ENCODE measurements around the gene EDN2.

The EDN2 gene

GRCh38 chr1:41469706-41470105 is 14.8 kb downstream of the EDN2 start:
- H3K79me2 ChIP-seq (ENCODE audit: control insufficient read depth, insufficient read depth, low read length, poor library complexity) = no peaks in the 10 kb centered on the region
- WGBS (ENCODE audit: extremely low coverage, insufficient coverage, insufficient read length) = no CpG with 5 or more reads among the region's 5 CpGs

GRCh38 chr1:41468122-41468762 is 16.2 kb downstream of the EDN2 start:
- H2AK5ac ChIP-seq (ENCODE audit: low read length) = no peak overlapping the region
- H3K18ac ChIP-seq (ENCODE audit: low read length) = no peak overlapping the region
- H3K23ac ChIP-seq (ENCODE audit: low read length) = no peak overlapping the region
- no peak overlapping the region for H2BK12ac ChIP-seq (ENCODE audit: low read length)
- WGBS (ENCODE audit: extremely low coverage, insufficient coverage, insufficient read length) = no CpG with 5 or more reads among the region's 12 CpGs
- no peak overlapping the region for H3K4me3 ChIP-seq (ENCODE audit: low read depth, low read length)
- H3K36me3 ChIP-seq (ENCODE audit: control insufficient read depth in 1 of 2, insufficient read depth in 2 of 2, low read length in 2 of 2) = no peaks in the 10 kb centered on the region
- H3K27me3 ChIP-seq (ENCODE audit: insufficient read depth, low read length) = no peaks in the 10 kb centered on the region
- peak overlapping the region; percentile 32 for H3K9ac ChIP-seq (ENCODE audit: low read length)
- no peak overlapping the region for H3K4me2 ChIP-seq (ENCODE audit: low read length)
- H2AFZ ChIP-seq (ENCODE audit: insufficient read depth, low read length, poor library complexity) = no peak overlapping the region
- no peak overlapping the region for H3K27ac ChIP-seq (ENCODE audit: low read depth, low read length)
- H4K91ac ChIP-seq (ENCODE audit: low read depth, low read length) = no peak overlapping the region
- no peak overlapping the region for H4K8ac ChIP-seq (ENCODE audit: low read depth, low read length)
- no peak overlapping the region for H2BK120ac ChIP-seq (ENCODE audit: insufficient read depth, low read length, poor library complexity)
- H3K79me2 ChIP-seq (ENCODE audit: control insufficient read depth, insufficient read depth, low read length, poor library complexity) = no peaks in the 10 kb centered on the region
- H3K4ac ChIP-seq (ENCODE audit: low read depth, low read length) = no peak overlapping the region
- H3K9me3 ChIP-seq (ENCODE audit: insufficient read depth, low read depth, low read length) = no peaks in the 10 kb centered on the region
- H2BK5ac ChIP-seq (ENCODE audit: low read depth, low read length, poor library complexity) = no peak overlapping the region
- H4K12ac ChIP-seq (ENCODE audit: low read depth, low read length) = no peak overlapping the region
- no peak overlapping the region for H3K14ac ChIP-seq (ENCODE audit: low read length)
- H3K79me1 ChIP-seq (ENCODE audit: low read length) = peaks cover 2% of the 10 kb centered on the region
- peaks cover 0 to 2% of the 10 kb centered on the region in 2 experiments for H3K4me1 ChIP-seq (ENCODE audit: control insufficient read depth in 1 of 2, insufficient read depth in 2 of 2, low read length in 2 of 2)
- no peak for DNase-seq

More at GRCh38 chr1:41469706-41470105, 14.8 kb downstream of the EDN2 start:
- Histone ChIP-seq H3K36me3 (ENCODE audit: control insufficient read depth in 1 of 2, insufficient read depth in 2 of 2, low read length in 2 of 2) (no peaks in the 10 kb centered on the region), H3K4me1 (ENCODE audit: control insufficient read depth in 1 of 2, insufficient read depth in 2 of 2, low read length in 2 of 2) (peaks cover 11 to 14% of the 10 kb centered on the region in 2 experiments), H3K4me2 (ENCODE audit: low read length) (no peak overlapping the region), H3K9me3 (ENCODE audit: insufficient read depth, low read depth, low read length) (no peaks in the 10 kb centered on the region), H3K27ac (ENCODE audit: low read depth, low read length) (no peak overlapping the region), H3K4me3 (ENCODE audit: low read depth, low read length) (no peak overlapping the region), H3K79me1 (ENCODE audit: low read length) (peaks cover 11% of the 10 kb centered on the region), H3K18ac (ENCODE audit: low read length) (no peak overlapping the region), H3K14ac (ENCODE audit: low read length) (no peak overlapping the region), H3K23ac (ENCODE audit: low read length) (no peak overlapping the region), H4K8ac (ENCODE audit: low read depth, low read length) (no peak overlapping the region), H3K27me3 (ENCODE audit: insufficient read depth, low read length) (no peaks in the 10 kb centered on the region), H2AK5ac (ENCODE audit: low read length) (no peak overlapping the region), H4K12ac (ENCODE audit: low read depth, low read length) (no peak overlapping the region), H2BK120ac (ENCODE audit: insufficient read depth, low read length, poor library complexity) (no peak overlapping the region), H2BK5ac (ENCODE audit: low read depth, low read length, poor library complexity) (no peak overlapping the region), H2BK12ac (ENCODE audit: low read length) (no peak overlapping the region), H3K9ac (ENCODE audit: low read length) (no peak overlapping the region), H4K91ac (ENCODE audit: low read depth, low read length) (no peak overlapping the region), H2AFZ (ENCODE audit: insufficient read depth, low read length, poor library complexity) (no peak overlapping the region), H3K4ac (ENCODE audit: low read depth, low read length) (no peak overlapping the region)
- DNase-seq = no peak

- no peak overlapping the region for H4K8ac ChIP-seq (ENCODE audit: low read depth, low read length)
- H4K91ac ChIP-seq (ENCODE audit: low read depth, low read length) = no peak overlapping the region
- no peak for DNase-seq
- WGBS (ENCODE audit: extremely low coverage, insufficient coverage, insufficient read length) = no CpG with 5 or more reads among the region's 4 CpGs
- no peaks in the 10 kb centered on the region for H3K9me3 ChIP-seq (ENCODE audit: insufficient read depth, low read depth, low read length)
- no peak overlapping the region for H4K12ac ChIP-seq (ENCODE audit: low read depth, low read length)
- H2BK120ac ChIP-seq (ENCODE audit: insufficient read depth, low read length, poor library complexity) = no peak overlapping the region
- H3K23ac ChIP-seq (ENCODE audit: low read length) = no peak overlapping the region
- peaks cover 0 to 2% of the 10 kb centered on the region in 2 experiments for H3K4me1 ChIP-seq (ENCODE audit: control insufficient read depth in 1 of 2, insufficient read depth in 2 of 2, low read length in 2 of 2)
- H2BK5ac ChIP-seq (ENCODE audit: low read depth, low read length, poor library complexity) = no peak overlapping the region
- no peak overlapping the region for H3K4me3 ChIP-seq (ENCODE audit: low read depth, low read length)
- no peak overlapping the region for H3K4me2 ChIP-seq (ENCODE audit: low read length)
- no peaks in the 10 kb centered on the region for H3K27me3 ChIP-seq (ENCODE audit: insufficient read depth, low read length)
- no peak overlapping the region for H3K27ac ChIP-seq (ENCODE audit: low read depth, low read length)
- no peaks in the 10 kb centered on the region for H3K36me3 ChIP-seq (ENCODE audit: control insufficient read depth in 1 of 2, insufficient read depth in 2 of 2, low read length in 2 of 2)
- H3K4ac ChIP-seq (ENCODE audit: low read depth, low read length) = no peak overlapping the region
- no peak overlapping the region for H2AFZ ChIP-seq (ENCODE audit: insufficient read depth, low read length, poor library complexity)
- H3K18ac ChIP-seq (ENCODE audit: low read length) = no peak overlapping the region
- H3K9ac ChIP-seq (ENCODE audit: low read length) = no peak overlapping the region
- no peak overlapping the region for H2AK5ac ChIP-seq (ENCODE audit: low read length)
- no peaks in the 10 kb centered on the region for H3K79me2 ChIP-seq (ENCODE audit: control insufficient read depth, insufficient read depth, low read length, poor library complexity)
- no peak overlapping the region for H3K14ac ChIP-seq (ENCODE audit: low read length)
- no peak overlapping the region for H2BK12ac ChIP-seq (ENCODE audit: low read length)
- peaks cover 2% of the 10 kb centered on the region for H3K79me1 ChIP-seq (ENCODE audit: low read length)
Observed at GRCh38 chr1:41467673-41468072, 16.8 kb downstream of the EDN2 start.

GRCh38 chr1:41466146-41466545 is 18.3 kb downstream of the EDN2 start:
- peaks cover 2% of the 10 kb centered on the region for H3K79me1 ChIP-seq (ENCODE audit: low read length)
- no peak overlapping the region for H4K91ac ChIP-seq (ENCODE audit: low read depth, low read length)
- H3K4me3 ChIP-seq (ENCODE audit: low read depth, low read length) = peak overlapping the region; percentile 7
- H3K9me3 ChIP-seq (ENCODE audit: insufficient read depth, low read depth, low read length) = no peaks in the 10 kb centered on the region
- no peak overlapping the region for H3K4ac ChIP-seq (ENCODE audit: low read depth, low read length)
- no peaks in the 10 kb centered on the region for H3K79me2 ChIP-seq (ENCODE audit: control insufficient read depth, insufficient read depth, low read length, poor library complexity)
- H2BK120ac ChIP-seq (ENCODE audit: insufficient read depth, low read length, poor library complexity) = peak overlapping the region; percentile 12
- H3K9ac ChIP-seq (ENCODE audit: low read length) = no peak overlapping the region
- no peak overlapping the region for H3K23ac ChIP-seq (ENCODE audit: low read length)
- peaks cover 0 to 2% of the 10 kb centered on the region in 2 experiments for H3K4me1 ChIP-seq (ENCODE audit: control insufficient read depth in 1 of 2, insufficient read depth in 2 of 2, low read length in 2 of 2)
- DNase-seq = peak; percentile 88 to 90
- peak overlapping the region; percentile 67 for H2AK5ac ChIP-seq (ENCODE audit: low read length)
- no peak overlapping the region for H2BK12ac ChIP-seq (ENCODE audit: low read length)
- no peaks in the 10 kb centered on the region for H3K36me3 ChIP-seq (ENCODE audit: control insufficient read depth in 1 of 2, insufficient read depth in 2 of 2, low read length in 2 of 2)
- no peaks in the 10 kb centered on the region for H3K27me3 ChIP-seq (ENCODE audit: insufficient read depth, low read length)
- no CpG with 5 or more reads among the region's 5 CpGs for WGBS (ENCODE audit: extremely low coverage, insufficient coverage, insufficient read length)
- no peak overlapping the region for H3K18ac ChIP-seq (ENCODE audit: low read length)
- H3K4me2 ChIP-seq (ENCODE audit: low read length) = no peak overlapping the region
- no peak overlapping the region for H4K12ac ChIP-seq (ENCODE audit: low read depth, low read length)
- H2BK5ac ChIP-seq (ENCODE audit: low read depth, low read length, poor library complexity) = no peak overlapping the region
- H4K8ac ChIP-seq (ENCODE audit: low read depth, low read length) = no peak overlapping the region
- no peak overlapping the region for H2AFZ ChIP-seq (ENCODE audit: insufficient read depth, low read length, poor library complexity)
- no peak overlapping the region for H3K14ac ChIP-seq (ENCODE audit: low read length)
- H3K27ac ChIP-seq (ENCODE audit: low read depth, low read length) = no peak overlapping the region
